HG03571 (cell line): ENCODE data around the gene TTYH3.
"Not testable (repeated sequence)": the region's sequence is repeated elsewhere in the genome, so short reads cannot be mapped to it uniquely, and the experiment has no call there.

Experiments
- ATAC-seq: cut with Tn5 transposase; IDR thresholded peaks from one replicate; pipeline ENCODE4 v1.9.1; 2021; ENCODE audit not compliant: unreplicated experiment

TTYH3 gene

GRCh38 chr7:2602406-2603043 is 29.3 kb upstream of the TTYH3 start:
- ATAC-seq, result no peak

DNA sequence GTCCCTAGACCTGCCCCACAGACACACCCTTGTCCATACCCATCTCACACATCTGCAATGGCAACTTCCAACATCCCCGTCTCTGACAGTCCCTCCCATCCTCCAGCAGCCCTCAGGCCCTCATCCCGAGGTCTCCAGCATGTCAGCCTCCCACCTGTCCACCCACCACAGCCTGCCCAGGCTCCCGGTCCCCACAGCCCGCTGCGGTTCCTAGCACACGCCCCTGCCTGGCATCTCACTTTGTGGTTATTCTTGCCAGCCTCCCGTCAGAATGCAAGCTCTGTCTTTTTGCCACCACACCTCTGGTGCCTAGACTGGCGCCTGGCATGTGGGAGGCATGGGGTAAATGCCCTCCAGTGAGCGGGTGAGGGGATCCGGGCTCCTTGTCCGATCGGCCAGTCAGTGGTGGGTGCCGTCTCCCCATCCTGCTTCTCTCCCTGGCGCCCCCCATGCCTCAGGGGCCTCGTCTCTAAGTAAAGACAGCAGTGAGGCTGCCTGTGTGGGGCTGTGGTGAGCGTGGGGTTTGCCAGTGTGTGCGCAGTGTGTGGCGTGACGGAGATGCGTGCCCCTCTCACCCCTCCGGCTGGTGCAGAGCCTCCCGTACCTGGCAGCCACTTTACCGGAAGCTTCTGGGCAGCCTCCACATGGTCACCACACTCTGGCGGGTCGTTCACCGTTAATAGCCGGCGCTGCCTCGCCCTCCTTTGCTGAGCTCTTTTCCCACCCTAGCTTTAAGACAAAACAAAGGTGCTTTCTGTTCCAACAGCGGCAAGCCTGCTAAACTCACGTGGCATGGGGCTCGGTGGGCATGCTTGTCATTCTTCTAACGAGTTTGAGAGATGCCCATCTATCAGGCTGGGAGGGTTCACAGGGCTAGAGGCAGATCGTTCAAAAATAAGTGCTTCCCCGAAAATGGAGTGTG is 28.5 kb upstream of the TTYH3 start:
- ATAC-seq, result no peak

DNA sequence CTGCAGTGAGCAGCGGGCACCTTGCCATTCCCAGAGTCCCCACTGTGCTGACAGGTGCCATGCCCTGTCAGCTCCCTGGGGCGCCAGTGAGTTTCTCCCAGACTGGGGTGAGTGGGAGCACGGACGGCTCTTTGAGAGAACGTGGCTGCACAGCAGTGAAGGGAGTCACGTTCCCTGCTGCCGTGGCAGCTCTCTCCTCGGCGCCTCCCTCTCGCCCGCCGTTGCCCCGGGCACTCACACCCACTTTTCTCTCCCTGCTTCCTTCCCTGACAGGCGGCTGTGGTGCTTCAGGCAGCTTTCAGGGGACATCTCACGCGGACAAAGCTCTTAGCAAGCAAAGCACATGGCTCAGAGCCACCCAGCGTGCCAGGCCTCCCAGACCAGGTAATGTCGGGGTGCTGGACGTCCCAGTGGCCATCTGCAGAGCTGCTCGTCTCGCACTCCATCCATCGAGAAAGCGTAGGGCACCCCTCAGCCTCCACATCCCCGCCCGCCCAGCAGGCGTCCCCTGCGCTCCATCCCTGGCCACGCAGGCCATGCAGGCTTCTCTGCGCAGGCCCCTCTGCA is 27.1 kb upstream of the TTYH3 start:
- ATAC-seq, result no peak

DNA sequence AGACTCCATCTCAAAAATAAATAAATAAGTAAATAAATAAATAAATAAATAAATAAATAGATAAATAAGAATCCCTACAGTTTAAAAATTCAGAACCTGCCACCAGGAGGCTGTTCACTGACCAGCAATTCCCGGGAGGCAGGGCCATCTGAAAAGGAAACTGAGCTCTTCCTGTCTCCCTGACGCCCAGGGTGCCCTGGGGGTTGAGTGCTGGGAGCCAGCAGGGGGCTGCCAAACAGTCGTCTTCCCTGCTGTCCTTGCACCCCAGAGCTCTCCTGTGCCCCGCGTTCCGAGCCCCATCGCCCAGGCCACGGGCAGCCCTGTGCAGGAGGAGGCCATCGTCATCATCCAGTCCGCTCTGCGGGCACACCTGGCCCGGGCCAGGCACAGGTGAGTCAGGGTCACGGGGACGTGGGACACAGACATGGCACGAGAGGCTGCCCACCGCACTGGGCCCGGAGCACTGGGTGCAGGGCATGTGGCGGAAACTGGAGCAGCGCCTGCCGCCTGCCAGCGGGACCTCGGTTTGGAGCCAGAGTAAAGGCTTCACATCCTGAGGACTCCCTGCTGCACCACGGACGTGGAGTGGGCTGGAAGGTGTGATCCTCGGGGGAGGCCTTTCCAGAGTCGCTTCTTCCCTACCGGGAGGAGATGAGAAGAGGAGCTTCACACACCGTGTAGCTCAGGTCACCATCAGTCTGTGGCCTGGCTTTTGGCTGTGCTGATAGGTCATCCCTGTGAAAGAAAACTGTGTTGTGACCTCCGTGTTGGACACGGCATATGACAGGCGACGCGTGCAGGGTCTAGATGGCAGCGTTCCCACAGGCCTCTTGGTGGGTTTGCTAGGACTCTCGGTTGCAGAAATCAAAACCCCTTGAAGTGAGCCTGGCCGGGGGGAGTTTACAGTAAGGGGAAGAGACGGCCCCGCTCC is 25.9 kb upstream of the TTYH3 start:
- ATAC-seq, result no peak

DNA sequence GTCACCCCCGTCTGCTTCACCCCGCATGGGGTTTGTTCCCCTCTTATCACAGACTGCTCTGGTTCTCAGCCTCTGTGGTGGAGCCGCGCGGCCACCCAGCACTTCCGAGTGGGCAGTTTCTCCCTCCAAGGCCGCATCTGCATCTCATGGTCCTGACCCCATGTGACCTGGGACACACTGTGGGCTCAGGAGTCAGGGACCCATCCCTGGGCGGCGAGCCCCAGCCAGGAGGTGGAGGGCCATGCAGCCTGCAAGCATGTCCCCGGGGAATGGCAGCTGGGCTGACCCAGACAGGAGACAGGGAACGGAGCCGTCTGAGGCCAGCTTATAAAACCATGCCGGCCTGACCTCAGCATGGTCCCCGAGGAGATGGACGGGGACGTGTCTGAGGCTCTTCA is 25.2 kb upstream of the TTYH3 start:
- no peak for ATAC-seq

- no peak for ATAC-seq
Measured at GRCh38 chr7:2607122-2607922, 24.5 kb upstream of the TTYH3 start.

- no peak for ATAC-seq
Measured at GRCh38 chr7:2607923-2608904, 23.6 kb upstream of the TTYH3 start.

DNA sequence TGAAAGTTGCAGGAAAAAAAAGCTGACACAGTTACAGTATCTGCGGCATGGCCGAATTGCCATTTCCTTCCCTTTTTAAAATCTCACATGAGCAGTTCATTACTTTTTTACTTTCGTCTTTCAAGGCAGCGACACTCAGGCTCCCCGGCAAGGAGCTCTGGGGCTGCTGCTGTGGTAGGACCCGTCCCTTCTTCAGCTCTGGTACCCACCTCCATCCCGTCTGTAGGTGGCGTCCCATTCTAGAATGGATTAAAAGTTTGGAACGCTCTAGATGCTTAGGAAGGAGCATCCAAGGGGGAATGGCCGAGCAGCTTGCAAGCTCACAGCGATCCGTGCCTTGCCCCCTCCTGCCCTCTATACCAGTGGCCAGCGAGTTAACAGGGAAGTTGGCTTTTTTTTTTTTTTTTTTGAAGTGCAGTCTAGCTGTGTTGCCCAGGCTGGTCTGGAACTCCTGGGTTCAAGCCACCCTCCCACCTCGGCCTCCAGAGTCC is 22.8 kb upstream of the TTYH3 start:
- no peak for ATAC-seq

GRCh38 chr7:2609646-2610045 is 22.1 kb upstream of the TTYH3 start:
- not testable (repeated sequence) for ATAC-seq

DNA sequence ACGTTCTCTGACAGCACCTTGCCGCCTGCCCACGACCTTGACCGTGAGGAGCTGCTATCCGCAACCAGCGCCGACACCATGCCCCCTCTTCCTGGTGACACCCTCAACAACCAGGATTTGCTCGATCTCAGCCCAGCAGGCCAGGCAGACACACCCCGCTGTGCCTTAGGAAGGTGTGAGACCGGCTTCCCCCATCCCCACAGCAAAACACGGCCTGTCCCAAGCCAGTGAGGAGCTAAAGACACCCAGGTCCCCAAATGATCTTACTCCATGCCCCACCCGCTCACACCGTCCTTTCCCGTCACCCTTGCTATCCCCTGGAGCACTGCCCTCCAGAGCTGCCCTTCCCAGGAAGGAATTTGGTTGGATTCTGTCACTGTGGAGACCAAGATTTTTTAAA is 21.3 kb upstream of the TTYH3 start:
- ATAC-seq, result no peak

- no peak for ATAC-seq
Measured at GRCh38 chr7:2610898-2611297, 20.9 kb upstream of the TTYH3 start.

- ATAC-seq, result no peak
Measured at GRCh38 chr7:2611401-2611800, 20.4 kb upstream of the TTYH3 start.

- no peak for ATAC-seq
Measured at GRCh38 chr7:2611922-2612321, 19.9 kb upstream of the TTYH3 start.

GRCh38 chr7:2612445-2613097 is 19.2 kb upstream of the TTYH3 start:
- ATAC-seq, result no peak

- ATAC-seq, result no peak
Measured at GRCh38 chr7:2613098-2613930, 18.5 kb upstream of the TTYH3 start.

- ATAC-seq, result no peak
Measured at GRCh38 chr7:2613931-2614600, 17.7 kb upstream of the TTYH3 start.
